Adrenal gland (tissue), 5 donors: Measurements from ENCODE around the gene SHMT2.

Experiments used
- CTCF ChIP-seq, 6 experiments: fragments of 450-650 bp in 4 of 6; fragments of 200-600 bp in 2 of 6; sonication (generic) in 1 of 6; IDR thresholded peaks; 1 replicate in 5 of 6; 2 replicates in 1 of 6; pipeline versions ENCODE4 v1.5.1 to v1.8.0; 2016 to 2021; ENCODE audit warnings: antibody characterized with exemption in 6 of 6, mild to moderate bottlenecking in 2 of 6, moderate library complexity in 1 of 6
- POLR2A ChIP-seq, 2 donors: fragments of 450-650 bp; IDR thresholded peaks; one replicate each; pipeline ENCODE4 v1.6.1; 2017; ENCODE audit warnings: antibody characterized with exemption in 2 of 2, mild to moderate bottlenecking in 2 of 2, moderate library complexity in 1 of 2
- donor health status: DM: no; HTN: no; CAD: no.

GRCh38 chr12:57254506-57255280 lies 25.2 kb downstream of the SHMT2 start:
- TF ChIP-seq CTCF (IDR thresholded peaks at IDR 0.05) (no peak), POLR2A (IDR thresholded peaks at IDR 0.05) (no peak)
